Measurements from ENCODE around the gene CSAG2.

The CSAG2 gene

GRCh38 chrX:152663086-152663485, 46.0 kb downstream of the CSAG2 start:
- DNase-seq (ENCODE audit: low read depth, low spot score) = no peak

GRCh38 chrX:152658302-152658701, 50.8 kb downstream of the CSAG2 start:
- no peak for DNase-seq (ENCODE audit: low read depth, low spot score)

Measured in activated CD4-positive, CD25-positive, alpha-beta regulatory T cell treated with anti-CD3 and anti-CD28 coated beads, Interleukin-2, amount 50 U/mL, for 16 hours (primary cell).